ENCODE results near the gene SPAG5. TPM values are rescaled to one million over a fixed set of nuclear protein-coding genes. Genes with fewer than 3 reads are reported as not detected.

Gene SPAG5
- total and polyA plus RNA-seq, 11 donors, result 0.39 to 11.6 (median 1.2) TPM

- Histone ChIP-seq H3K9me3 (no peaks in the 10 kb centered on the region), H3K27me3 (peaks cover 0 to 6% (median 0%) of the 10 kb centered on the region in 9 donors), H3K4me1 (no peaks in the 10 kb centered on the region), H3K36me3 (no peaks in the 10 kb centered on the region), H3K4me3 (no peak overlapping the region), H3K27ac (no peak overlapping the region)
- ATAC-seq, result no peak
- DNase-seq, result no peak
- WGBS, 4 donors, result 77 to 84% (median 81%) methylated on average over 4 of the region's 4 CpGs
- intact Hi-C loops (cut with DNase I), result loop anchor here in 1 of 10 donors (5.0 kb wide), 1 partner anchor 33 kb away; no protein-coding TSS in a partner anchor
- TF ChIP-seq POLR2A (IDR thresholded peaks at IDR 0.05), result no peak
- no peak for TF ChIP-seq CTCF (IDR thresholded peaks at IDR 0.05)
Observed at GRCh38 chr17:28530250-28530649, 68.6 kb downstream of the SPAG5 start.

DNA sequence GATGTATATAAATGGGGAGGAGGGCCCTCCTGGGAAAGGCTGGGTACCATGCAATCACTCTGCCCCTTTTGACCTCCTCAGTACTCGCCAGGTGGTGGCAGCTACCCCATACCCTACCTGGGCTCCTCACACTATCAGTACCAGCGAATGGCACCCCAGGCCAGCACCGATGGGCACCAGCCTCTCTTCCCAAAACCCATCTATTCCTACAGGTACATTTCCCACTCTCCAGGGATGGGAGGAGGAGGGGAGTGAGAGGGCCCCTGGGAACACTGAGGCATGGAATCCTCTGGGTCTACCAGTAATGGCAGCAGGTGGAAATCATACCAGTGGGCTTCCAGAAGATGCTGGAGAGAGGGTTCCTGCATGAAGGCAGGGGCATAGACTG, 69.8 kb downstream of the SPAG5 start:
- 84 to 90% (median 87%) methylated on average over 3 of the region's 3 CpGs for WGBS, 4 donors
- intact Hi-C loops (cut with DNase I), result no loop called here
- no peak for DNase-seq

GRCh38 chr17:28528327-28529012, 70.4 kb downstream of the SPAG5 start:
- no peaks in the 10 kb centered on the region for H3K4me1 ChIP-seq
- no peak for DNase-seq
- no peaks in the 10 kb centered on the region for H3K9me3 ChIP-seq
- TF ChIP-seq POLR2A (IDR thresholded peaks at IDR 0.05) (no peak), CTCF (IDR thresholded peaks at IDR 0.05) (no peak)
- no peak for ATAC-seq
- intact Hi-C loops (cut with DNase I), result no loop called here
- no peak overlapping the region for H3K4me3 ChIP-seq
- H3K27ac ChIP-seq, result no peak overlapping the region
- H3K27me3 ChIP-seq, result peaks cover 0 to 6% (median 0%) of the 10 kb centered on the region in 9 donors
- H3K36me3 ChIP-seq, result no peaks in the 10 kb centered on the region
- 72 to 80% (median 74%) methylated on average over 9 of the region's 9 CpGs for WGBS, 4 donors

More for the DNA sequence above, 69.8 kb downstream of the SPAG5 start:
- no peaks in the 10 kb centered on the region for H3K9me3 ChIP-seq
- peaks cover 0 to 6% (median 0%) of the 10 kb centered on the region in 9 donors for H3K27me3 ChIP-seq
- ATAC-seq, result no peak
- TF ChIP-seq POLR2A (IDR thresholded peaks at IDR 0.05) (no peak), CTCF (IDR thresholded peaks at IDR 0.05) (no peak)
- H3K27ac ChIP-seq, result no peak overlapping the region
- no peaks in the 10 kb centered on the region for H3K36me3 ChIP-seq
- H3K4me3 ChIP-seq, result no peak overlapping the region
- no peaks in the 10 kb centered on the region for H3K4me1 ChIP-seq

DNA sequence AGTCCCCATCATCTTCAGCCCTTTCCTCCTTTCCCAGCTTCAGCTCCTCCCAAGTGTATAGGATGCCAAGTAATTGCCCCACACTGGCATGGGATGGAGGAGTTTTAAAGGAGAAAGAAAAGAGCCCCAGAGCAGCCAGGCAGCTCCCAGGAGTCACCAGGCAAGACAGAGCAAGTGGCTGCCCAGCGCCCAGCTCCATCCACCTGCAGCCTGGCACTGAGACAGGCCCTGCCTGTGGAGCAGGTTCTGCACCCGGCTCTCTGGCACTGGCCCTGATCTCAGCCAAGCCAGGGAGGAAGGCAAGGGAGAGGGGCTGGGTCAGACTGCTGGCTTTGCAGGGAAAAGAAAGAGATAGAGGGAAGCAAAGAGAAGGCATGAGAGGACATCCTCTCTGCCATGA, 71.0 kb downstream of the SPAG5 start:
- Histone ChIP-seq H3K27ac (no peak overlapping the region), H3K4me1 (no peaks in the 10 kb centered on the region), H3K9me3 (no peaks in the 10 kb centered on the region), H3K36me3 (no peaks in the 10 kb centered on the region), H3K4me3 (no peak overlapping the region), H3K27me3 (peaks cover 0 to 6% (median 0%) of the 10 kb centered on the region in 9 donors)
- TF ChIP-seq CTCF (IDR thresholded peaks at IDR 0.05), result no peak
- no peak for TF ChIP-seq POLR2A (IDR thresholded peaks at IDR 0.05)
- WGBS, 4 donors, result 90 to 97% (median 95%) methylated on average over 2 of the region's 2 CpGs
- ATAC-seq, result no peak
- intact Hi-C loops (cut with DNase I), result no loop called here
- no peak for DNase-seq

Other genes with a start within 250 kb of the SPAG5 start
- 100 to 1,000 TPM; 125 to 194 (median 163) TPM for gene POLDIP2, start 241.5 kb downstream of the SPAG5 start, total RNA-seq
- 100 to 1,000 TPM in 1 of 2 donors, 10 to 100 TPM in 1; 97.8 to 186 TPM for gene POLDIP2, start 241.5 kb downstream of the SPAG5 start, polyA plus RNA-seq
- gene SEBOX, start 233.8 kb downstream of the SPAG5 start, total RNA-seq, result not detected
- not detected for gene SEBOX, start 233.8 kb downstream of the SPAG5 start, polyA plus RNA-seq
- 100 to 1,000 TPM in 2 of 9 donors, 10 to 100 TPM in 7; 28.0 to 120 (median 67.3) TPM for gene VTN, start 228.7 kb downstream of the SPAG5 start, total RNA-seq
- 10 to 100 TPM; 16.9 to 29.5 TPM for gene VTN, start 228.7 kb downstream of the SPAG5 start, polyA plus RNA-seq
- 10 to 100 TPM in 4 of 9 donors, 1 to 10 TPM in 5; 4.7 to 11.3 (median 8.5) TPM for gene SARM1, start 227.3 kb downstream of the SPAG5 start, total RNA-seq
- gene SARM1, start 227.3 kb downstream of the SPAG5 start, polyA plus RNA-seq, result 1 to 10 TPM; 3.7 to 4.4 TPM
- gene SLC46A1, start 192.8 kb downstream of the SPAG5 start, total RNA-seq, result 10 to 100 TPM in 2 of 9 donors, 1 to 10 TPM in 7; 3.4 to 13.9 (median 4.7) TPM
- 1 to 10 TPM; 2.6 to 3.7 TPM for gene SLC46A1, start 192.8 kb downstream of the SPAG5 start, polyA plus RNA-seq
- not detected for gene SLC13A2, start 125.4 kb downstream of the SPAG5 start, total RNA-seq
- under 1 TPM in 1 of 2 donors, not detected in 1; 0.03 TPM for gene SLC13A2, start 125.4 kb downstream of the SPAG5 start, polyA plus RNA-seq
- not detected for gene FOXN1, start 92.7 kb downstream of the SPAG5 start, total RNA-seq
- gene FOXN1, start 92.7 kb downstream of the SPAG5 start, polyA plus RNA-seq, result not detected
- 10 to 100 TPM; 12.8 to 30.7 (median 19.2) TPM for gene UNC119, start 46.4 kb downstream of the SPAG5 start, total RNA-seq
- 10 to 100 TPM; 18.4 to 23.7 TPM for gene UNC119, start 46.4 kb downstream of the SPAG5 start, polyA plus RNA-seq
- gene PIGS, start 27.5 kb downstream of the SPAG5 start, total RNA-seq, result 10 to 100 TPM; 44.7 to 83.1 (median 55.1) TPM
- 10 to 100 TPM; 10.4 to 88.4 TPM for gene PIGS, start 27.5 kb downstream of the SPAG5 start, polyA plus RNA-seq
- 100 to 1,000 TPM; 154 to 677 (median 224) TPM for gene ALDOC, start 22.1 kb downstream of the SPAG5 start, total RNA-seq
- gene ALDOC, start 22.1 kb downstream of the SPAG5 start, polyA plus RNA-seq, result 100 to 1,000 TPM; 179 to 220 TPM
- gene RSKR, start 15.2 kb upstream of the SPAG5 start, total RNA-seq, result 1 to 10 TPM; 2.8 to 8.3 (median 4.7) TPM
- gene RSKR, start 15.2 kb upstream of the SPAG5 start, polyA plus RNA-seq, result 1 to 10 TPM; 3.6 to 3.9 TPM
- 100 to 1,000 TPM in 2 of 9 donors, 10 to 100 TPM in 7; 63.6 to 116 (median 74.1) TPM for gene BLTP2, start 46.1 kb upstream of the SPAG5 start, total RNA-seq
- 10 to 100 TPM; 19.8 to 44.9 TPM for gene BLTP2, start 46.1 kb upstream of the SPAG5 start, polyA plus RNA-seq
- 10 to 100 TPM; 19.6 to 39.1 (median 34.2) TPM for gene SDF2, start 62.9 kb upstream of the SPAG5 start, total RNA-seq
- gene SDF2, start 62.9 kb upstream of the SPAG5 start, polyA plus RNA-seq, result 10 to 100 TPM; 21.9 to 58.6 TPM
- gene SUPT6H, start 63.2 kb upstream of the SPAG5 start, total RNA-seq, result 10 to 100 TPM; 37.2 to 91.6 (median 49.1) TPM
- 10 to 100 TPM; 31.7 to 34.5 TPM for gene SUPT6H, start 63.2 kb upstream of the SPAG5 start, polyA plus RNA-seq
- gene PROCA1, start 112.9 kb upstream of the SPAG5 start, total RNA-seq, result 1 to 10 TPM in 6 of 9 donors, under 1 TPM in 3; 0.65 to 2.3 (median 1.0) TPM
- gene PROCA1, start 112.9 kb upstream of the SPAG5 start, polyA plus RNA-seq, result 1 to 10 TPM in 1 of 2 donors, under 1 TPM in 1; 0.64 to 2.6 TPM
- 10 to 100 TPM; 11.5 to 31.7 (median 14.9) TPM for gene RAB34, start 118.8 kb upstream of the SPAG5 start, total RNA-seq
- 10 to 100 TPM; 17.7 to 25.1 TPM for gene RAB34, start 118.8 kb upstream of the SPAG5 start, polyA plus RNA-seq
- gene RPL23A, start 121.0 kb upstream of the SPAG5 start, total RNA-seq, result 1,000 to 10,000 TPM in 1 of 9 donors, 100 to 1,000 TPM in 8; 255 to 1,006 (median 869) TPM
- 1,000 to 10,000 TPM in 1 of 2 donors, 100 to 1,000 TPM in 1; 458 to 1,439 TPM for gene RPL23A, start 121.0 kb upstream of the SPAG5 start, polyA plus RNA-seq
- gene TLCD1, start 127.2 kb upstream of the SPAG5 start, total RNA-seq, result 1 to 10 TPM in 7 of 9 donors, under 1 TPM in 2; 0.52 to 4.8 (median 1.7) TPM
- gene TLCD1, start 127.2 kb upstream of the SPAG5 start, polyA plus RNA-seq, result 10 to 100 TPM in 1 of 2 donors, 1 to 10 TPM in 1; 2.5 to 11.7 TPM
- gene NEK8, start 129.8 kb upstream of the SPAG5 start, total RNA-seq, result 1 to 10 TPM in 5 of 9 donors, under 1 TPM in 4; 0.28 to 2.8 (median 1.2) TPM
- 1 to 10 TPM; 1.0 to 1.1 TPM for gene NEK8, start 129.8 kb upstream of the SPAG5 start, polyA plus RNA-seq
- gene TRAF4, start 145.0 kb upstream of the SPAG5 start, total RNA-seq, result 10 to 100 TPM in 1 of 9 donors, 1 to 10 TPM in 8; 1.5 to 11.5 (median 2.7) TPM
- 1 to 10 TPM; 1.9 to 4.5 TPM for gene TRAF4, start 145.0 kb upstream of the SPAG5 start, polyA plus RNA-seq
- 10 to 100 TPM; 14.4 to 33.2 (median 16.7) TPM for gene FAM222B, start 243.8 kb upstream of the SPAG5 start, total RNA-seq
- 10 to 100 TPM in 1 of 2 donors, 1 to 10 TPM in 1; 9.2 to 28.1 TPM for gene FAM222B, start 243.8 kb upstream of the SPAG5 start, polyA plus RNA-seq

Data from heart left ventricle (tissue), 16 donors.